GM21360 (cell line): ENCODE results near the gene MAP3K14.

Experiments used
- ATAC-seq: cut with Tn5 transposase; IDR thresholded peaks from one replicate; pipeline ENCODE4 v1.9.1; 2021; ENCODE audit warnings: mild to moderate bottlenecking, moderate library complexity; ENCODE audit not compliant: unreplicated experiment

MAP3K14 gene

DNA sequence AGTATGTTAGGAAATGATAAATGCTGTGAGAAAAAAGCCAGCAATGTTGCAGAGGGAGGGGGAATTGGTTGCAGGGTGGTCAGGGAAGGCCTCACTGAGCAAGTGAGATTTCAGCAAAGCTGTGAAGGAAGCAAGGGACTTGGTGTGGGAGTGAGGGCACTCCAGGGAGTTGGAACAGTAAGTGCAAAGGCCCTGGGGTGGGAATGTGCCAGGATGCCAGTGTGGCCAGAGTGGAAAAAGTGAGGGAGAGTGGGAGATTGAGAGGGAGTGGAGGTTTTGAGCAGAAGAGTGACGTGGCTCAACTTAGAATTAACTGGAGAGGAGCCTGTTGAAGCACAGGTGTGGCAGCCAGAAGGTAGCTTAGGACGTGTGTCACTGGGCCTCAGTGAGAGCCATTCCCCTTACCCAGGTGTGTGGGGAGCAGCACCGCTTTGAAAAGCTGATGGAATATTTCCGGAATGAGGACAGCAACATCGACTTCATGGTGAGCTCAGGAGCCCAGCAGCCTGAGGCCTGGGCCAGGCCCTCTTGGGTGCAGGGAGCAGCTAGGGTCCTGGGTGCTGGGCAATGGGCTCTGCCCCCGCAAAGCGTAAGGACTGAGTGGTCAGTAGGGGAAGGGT, 78.6 kb downstream of the MAP3K14 start:
- ATAC-seq, result no peak

DNA sequence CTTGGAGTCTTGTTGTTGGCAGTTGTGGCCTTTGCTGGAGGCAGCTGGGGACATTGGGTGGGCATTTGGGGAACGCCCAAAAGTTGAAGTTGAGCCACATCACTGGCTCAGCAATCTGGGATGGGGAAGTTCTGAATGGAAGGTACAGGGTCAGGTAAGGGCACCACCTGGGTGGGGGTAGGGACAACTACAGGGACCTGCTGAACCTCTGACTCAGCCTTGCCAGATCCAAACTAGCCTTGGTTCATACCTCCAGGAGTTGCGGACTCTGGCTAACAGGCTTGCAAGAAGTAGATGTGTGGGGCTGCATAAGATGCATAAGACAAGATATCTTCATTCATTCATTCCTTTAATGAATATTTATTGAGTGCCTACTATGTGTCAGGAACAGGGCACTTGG, 79.1 kb downstream of the MAP3K14 start:
- ATAC-seq, result no peak

DNA sequence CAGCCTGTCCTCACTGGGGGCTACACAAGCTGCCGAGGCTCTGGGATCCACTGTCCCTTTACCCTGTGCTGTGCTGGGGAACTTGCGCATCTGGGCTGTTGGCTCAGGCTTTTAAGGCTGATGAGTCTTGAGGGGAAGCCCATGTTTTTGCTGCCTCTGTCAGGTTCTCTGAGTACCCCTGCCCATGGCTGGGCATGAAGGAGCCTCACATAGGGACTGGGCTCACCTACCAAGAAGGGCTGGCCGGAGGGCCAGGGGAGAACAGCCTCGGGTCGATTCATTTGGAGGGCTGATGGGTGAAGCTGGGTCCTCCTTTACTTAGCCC, 80.6 kb downstream of the MAP3K14 start:
- ATAC-seq, result no peak

DNA sequence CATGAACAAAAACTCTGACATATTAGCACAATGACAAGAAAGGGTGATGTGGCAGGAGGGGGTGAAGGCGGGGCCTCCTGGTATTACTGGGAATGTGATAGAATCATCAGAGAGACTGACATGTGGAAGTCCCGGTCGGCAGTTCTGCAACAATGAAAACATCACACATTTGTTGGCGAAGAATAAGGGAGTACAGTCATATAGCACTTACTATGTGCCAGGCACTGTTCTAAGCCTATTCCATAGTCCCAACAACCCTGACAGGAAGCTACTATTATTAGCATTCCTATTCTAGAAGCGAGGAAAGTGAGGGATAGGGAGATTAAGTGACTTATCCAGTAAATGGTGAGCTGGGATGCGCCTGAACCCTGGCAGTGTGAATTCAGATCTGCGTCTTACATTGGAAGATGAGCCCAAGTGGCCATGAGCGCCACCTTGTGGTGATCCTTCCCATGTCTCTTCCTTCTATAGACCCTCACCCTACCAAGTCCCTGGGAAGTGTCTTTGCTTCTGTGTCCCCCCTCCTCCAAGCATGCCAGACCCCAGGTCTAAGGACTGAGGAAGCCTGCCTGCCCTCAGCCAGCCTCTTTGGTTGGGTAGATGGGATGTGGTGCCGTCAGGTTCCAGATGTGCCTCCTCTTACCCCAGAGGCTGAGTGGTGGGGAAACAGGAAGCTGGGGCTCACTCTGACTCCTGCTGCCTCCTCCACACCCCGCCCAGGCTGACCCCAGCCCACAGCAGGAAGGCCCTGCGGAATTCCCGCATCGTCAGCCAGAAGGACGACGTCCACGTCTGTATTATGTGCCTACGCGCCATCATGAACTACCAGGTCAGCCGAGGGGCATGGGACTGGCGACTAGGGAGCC, 81.2 kb downstream of the MAP3K14 start:
- ATAC-seq, result no peak

- ATAC-seq, result no peak
Observed at GRCh38 chr17:45234641-45235415, 82.0 kb downstream of the MAP3K14 start.

DNA sequence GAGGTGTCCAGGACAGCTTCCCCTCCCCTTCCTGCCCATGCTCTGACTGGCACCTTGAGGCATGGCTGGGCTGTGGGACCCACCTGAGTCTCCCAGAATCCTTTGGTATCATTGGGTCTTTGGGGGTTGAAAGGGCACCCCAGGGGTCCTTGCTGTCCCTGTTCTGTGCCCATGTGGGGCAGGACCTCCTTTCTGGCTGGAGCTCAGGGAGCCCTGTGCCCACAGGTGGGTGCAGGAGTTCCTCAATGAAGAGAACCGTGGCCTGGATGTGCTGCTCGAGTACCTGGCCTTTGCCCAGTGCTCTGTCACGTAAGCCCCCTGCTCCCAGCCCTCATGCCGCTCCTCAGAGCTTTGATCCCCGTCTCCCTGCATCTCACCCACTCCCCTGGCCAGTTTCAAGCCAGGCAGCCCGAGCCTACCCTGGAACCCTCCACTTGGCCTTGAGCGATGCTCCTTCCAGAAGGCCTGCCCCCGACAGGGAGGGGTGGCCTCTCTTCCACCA, 83.3 kb downstream of the MAP3K14 start:
- ATAC-seq, result no peak

DNA sequence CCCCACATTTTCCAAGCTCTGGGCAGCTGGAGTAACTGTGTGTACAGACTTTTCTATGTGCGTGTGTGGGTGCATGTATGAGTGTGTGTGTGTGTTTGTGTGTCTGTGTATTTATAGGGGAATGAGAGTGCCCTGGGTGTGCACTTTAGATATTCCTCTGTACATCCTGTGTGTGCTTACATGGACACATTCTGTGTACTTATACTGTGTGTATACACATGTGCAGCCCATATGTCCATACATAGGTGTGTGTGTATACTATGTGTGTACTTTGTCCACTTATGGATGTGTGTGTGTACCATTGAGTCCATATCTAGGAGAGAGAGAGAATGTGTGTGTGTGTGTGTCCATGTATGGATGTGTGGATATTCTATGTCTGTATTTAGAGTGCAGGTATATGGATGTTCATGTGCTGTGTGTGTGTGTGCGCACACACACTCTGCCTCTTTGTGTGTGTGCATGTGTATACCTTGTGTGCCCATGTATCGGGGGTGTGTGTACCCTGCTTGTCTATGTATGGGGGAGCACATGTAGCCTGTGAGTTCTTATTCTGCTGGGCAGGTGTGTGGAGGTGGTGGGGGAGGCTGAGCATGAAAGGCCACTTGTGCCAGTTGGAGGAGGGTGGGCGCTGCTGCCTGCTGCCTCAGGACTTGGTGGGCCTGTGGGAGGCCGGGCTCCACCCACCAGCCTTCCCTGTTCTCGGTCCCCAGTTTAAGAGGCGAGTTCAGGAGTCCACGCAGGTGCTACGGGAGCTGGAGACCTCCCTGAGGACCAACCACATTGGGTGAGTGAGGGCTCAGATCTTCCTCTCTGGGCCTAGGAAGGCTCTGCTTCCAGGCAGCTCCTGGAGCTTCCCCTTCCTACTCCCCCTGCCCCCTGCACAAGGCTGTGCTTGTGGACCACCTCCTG, 84.1 kb downstream of the MAP3K14 start:
- no peak for ATAC-seq

DNA sequence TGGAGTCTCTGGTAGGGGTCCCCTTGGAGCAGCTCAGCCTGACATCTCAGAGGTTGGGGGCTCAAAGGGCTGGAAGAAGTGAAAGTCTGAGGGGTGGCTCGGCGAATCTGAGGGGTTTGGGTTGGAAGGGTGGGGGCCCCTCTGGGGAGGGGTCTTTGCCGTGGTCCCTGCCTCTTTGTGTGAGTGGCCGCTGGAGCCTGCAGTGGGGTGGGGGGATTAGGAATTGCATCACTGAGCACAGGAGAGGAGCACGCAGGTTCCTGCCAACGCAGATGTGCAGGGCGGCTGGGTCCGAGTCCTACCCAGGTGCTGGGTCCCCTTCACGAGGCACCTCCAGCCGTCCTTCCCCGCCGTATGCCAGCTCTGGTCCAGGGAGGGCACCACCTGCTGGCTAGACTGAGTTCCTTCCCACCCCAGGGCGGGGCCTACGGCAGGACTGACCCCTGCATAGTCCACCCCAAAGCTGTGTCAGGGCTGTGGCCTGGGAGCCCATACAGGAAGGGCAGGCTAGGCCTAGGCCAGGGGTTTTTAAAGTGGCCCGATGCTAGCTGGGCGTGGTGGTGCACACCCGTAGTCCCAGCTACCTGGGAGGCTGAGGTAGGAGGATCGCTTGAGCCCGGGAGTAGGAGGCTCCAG, 85.2 kb downstream of the MAP3K14 start:
- ATAC-seq, result no peak

DNA sequence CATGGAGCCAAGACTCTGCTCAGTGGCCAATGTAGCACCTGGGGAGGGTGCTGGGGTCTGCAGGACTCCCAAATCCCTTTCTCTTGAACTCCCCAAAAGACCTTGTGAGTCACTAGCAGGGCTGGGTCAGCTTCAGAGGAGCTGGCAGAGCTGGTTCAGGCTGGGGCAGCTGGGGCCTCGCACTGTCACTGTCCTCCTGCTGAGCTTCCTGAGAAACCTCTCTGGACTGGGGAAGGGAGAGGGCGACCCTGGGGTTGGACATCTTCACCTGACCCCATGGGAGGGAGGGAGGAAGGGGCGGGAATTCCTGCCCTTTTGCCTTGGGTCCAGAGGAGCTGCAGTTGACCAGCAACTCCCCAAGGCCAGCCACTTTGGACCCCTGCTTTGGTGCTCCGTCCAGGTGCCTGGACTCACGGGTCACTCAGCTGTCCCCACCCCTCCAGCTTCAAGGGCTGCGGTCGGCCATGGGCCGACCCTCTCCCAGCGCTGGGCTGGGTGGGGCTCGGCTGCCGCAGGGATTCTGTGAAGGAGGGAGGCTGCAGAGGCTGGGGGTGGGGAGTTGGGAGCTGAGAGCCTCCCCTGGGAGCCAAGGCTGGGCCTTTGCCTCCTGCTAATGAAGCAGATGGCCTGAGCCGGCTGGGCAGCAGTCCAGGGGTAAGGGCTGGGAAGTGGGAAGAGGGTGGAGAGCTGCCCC, 85.9 kb downstream of the MAP3K14 start:
- ATAC-seq, result no peak

GRCh38 chr17:45230410-45230786, 86.4 kb downstream of the MAP3K14 start:
- no peak for ATAC-seq

DNA sequence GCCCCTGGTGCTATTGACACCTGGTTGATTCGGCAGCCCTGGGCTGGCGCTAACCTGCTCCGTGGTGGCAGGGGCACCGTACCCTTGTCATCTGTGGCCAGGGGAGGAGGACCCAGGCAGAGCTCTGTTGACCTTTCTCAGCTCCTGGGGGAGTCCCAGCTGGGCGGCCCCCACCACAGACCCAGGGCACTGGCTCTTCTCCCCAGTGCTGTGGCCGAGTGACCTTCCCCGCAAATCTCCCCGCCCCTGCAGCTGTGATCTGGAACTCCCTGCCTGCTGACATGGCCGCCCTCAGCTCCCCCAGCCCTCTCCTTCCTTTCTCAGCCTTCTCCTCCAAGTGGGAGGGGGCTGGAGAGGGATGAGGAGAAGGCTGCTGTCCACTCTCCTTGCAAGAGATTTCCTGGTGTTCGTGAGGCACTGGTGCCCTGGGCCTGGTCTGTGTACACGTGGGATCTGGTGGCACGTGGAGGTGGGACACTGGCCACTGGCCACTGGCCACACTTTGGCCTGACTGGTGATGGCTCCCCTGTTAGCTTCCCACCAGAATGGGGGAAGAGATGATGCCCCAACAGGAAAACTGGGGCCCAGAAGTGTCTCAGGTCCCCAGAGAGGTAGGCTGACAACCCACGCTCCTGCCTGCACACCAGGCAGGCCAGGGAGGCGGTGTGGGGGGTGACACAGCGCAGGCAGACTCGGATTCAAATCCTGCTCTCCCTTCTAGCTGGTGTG, 87.0 kb downstream of the MAP3K14 start:
- no peak for ATAC-seq

DNA sequence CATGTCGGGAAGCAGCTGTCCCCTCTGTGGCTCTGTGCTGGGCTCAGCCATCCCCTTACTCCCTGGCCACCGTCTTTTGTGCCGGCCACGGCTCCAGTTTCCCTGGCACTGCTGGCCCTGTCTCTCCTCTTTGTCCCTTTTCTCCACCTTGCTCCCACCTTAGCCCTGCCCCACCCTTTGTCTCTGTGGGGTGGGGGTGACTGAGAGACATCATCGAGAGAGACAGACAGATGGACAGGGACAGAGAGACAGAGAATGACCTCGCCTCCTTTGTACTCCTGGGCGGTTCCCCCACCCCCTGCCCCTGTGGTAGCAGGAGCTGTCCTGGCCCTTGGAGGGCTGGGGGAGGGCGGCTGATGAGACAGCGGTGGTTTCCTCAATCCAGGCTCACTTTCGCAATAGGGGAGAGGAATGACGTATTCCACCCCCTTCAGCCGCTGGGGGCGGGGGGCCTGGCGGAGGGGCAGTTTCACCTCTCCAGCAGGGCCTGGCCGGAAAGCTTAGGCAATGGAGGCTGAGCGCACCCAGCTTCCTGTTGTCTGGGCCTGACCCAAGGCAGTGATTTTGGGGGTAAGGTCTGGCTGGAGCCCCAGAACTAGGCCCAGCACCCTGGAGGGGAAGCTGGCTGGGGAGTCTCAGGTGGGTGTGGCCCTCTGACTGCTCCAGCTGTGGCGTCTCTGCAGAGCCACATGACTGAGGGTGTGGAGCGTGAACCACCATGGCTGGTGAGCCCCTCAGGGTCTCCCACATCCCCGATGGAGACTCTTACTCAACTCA, 87.9 kb downstream of the MAP3K14 start:
- ATAC-seq, result no peak

GRCh38 chr17:45227926-45228762, 88.7 kb downstream of the MAP3K14 start:
- ATAC-seq, result no peak

GRCh38 chr17:45227101-45227925, 89.5 kb downstream of the MAP3K14 start:
- no peak for ATAC-seq

DNA sequence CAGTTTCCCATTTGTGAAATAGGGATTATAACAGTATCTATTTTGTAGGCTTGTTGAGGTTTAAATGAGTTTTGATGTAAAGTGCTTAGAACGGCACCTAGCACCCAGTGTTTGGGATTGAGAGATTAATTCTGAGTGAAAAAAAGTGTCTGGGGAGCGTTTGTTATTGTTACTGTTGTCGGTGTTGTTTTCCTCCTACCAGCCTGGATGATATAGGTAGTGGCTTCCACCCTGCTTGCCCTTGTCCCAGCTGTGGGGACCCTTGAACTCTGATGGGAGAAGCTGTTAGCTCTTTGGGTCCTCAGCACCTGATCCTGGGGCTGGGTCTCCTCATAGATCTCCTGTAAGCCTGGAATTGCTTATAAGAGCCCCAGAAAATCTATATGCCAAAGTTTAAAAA, 90.2 kb downstream of the MAP3K14 start:
- ATAC-seq, result no peak

DNA sequence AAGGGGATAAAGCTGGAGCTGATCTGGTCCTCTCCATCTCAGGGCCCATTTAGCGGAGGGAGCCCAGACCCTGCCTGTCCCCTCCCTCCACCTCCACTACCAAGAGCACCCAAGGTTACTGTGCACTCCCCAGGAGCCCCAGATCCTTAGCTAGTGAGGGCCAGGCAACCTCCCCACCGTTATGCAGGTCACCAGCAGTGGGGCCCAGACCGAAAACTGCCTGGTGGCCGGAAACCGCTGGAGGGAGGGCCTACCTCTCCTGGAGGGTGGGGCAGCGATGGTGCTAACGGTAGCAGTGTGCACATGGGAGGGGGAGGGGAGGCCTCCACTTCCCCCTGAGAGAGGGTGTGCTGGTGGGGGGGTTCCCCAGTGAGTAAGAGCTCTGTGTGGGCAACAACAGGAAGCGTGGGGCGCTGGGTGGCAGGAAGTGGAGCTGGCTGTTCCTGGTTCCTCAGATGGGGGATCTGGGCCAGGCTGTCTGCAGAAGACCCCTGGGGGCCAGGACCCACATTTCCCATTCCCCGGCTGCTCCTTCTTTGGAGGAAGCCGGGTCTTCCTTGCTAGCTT, 90.8 kb downstream of the MAP3K14 start:
- peak; percentile 37 for ATAC-seq
